ENCODE results near the gene SDC4.
A peak's percentile ranks its signal among the peaks of the same experiment; 100 is the strongest.

Gene SDC4

DNA sequence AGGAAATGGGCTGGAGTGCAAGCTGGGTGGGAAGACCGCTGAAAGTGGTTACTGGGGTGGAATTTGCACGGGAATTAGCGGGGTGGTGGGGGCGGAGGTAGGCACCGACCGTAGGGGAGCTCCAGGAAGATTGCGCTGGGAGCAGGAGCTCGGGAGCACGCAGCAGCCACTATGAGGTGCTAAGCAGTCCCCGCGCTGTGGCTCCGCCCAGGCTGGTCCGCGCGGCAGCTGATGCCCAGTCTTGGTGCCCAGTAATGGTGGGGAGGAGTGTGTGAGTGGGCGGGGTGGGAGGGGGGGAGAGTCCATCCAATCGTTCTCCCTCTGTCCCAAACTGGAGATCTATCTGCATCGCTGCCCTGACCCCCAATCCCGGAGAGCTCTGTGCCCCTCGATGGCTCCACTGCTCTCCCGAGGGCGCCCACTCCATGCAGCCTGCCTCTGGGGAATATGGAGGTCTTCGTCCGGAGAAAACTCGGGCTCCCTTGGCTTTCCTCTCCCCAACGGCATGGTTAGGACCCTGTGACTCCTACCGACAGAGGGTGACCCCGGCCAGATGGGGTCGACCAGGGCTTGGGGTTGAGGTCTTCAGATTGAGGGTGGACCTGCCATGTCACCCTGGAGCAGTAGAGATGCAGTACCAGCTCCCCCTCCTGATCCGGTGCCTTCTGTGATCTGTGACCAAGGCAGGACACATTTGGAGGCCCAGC, 24.6 kb upstream of the SDC4 start:
- no peaks in the 10 kb centered on the region for H3K27me3 ChIP-seq (replicated peaks in 2 of 5; ENCODE audit: control insufficient read depth in 4 of 5, insufficient read depth in 5 of 5, low read length in 4 of 5)
- H3K9me3 ChIP-seq (ENCODE audit: control extremely low read depth in 1 of 5, control insufficient read depth in 4 of 5, insufficient read depth in 2 of 5, low read depth in 1 of 5, low read length in 4 of 5): no peaks in the 10 kb centered on the region
- DNase-seq: no peak
- peaks cover 8 to 22% (median 17%) of the 10 kb centered on the region in 4 experiments for H3K4me1 ChIP-seq (ENCODE audit: control extremely low read depth in 1 of 4, control insufficient read depth in 4 of 4, insufficient read depth in 4 of 4, low read length in 3 of 4)
- peak overlapping the region in 6 of 7 experiments; percentile 53 to 88 (median 66) for H3K4me3 ChIP-seq (ENCODE audit: control insufficient read depth in 1 of 7, extremely low read depth in 1 of 7, insufficient read depth in 4 of 7, low read depth in 2 of 7, low read length in 6 of 7)
- H3K36me3 ChIP-seq (ENCODE audit: control insufficient read depth in 4 of 4, insufficient read depth in 4 of 4, low read length in 3 of 4): peaks cover 0 to 13% (median 4%) of the 10 kb centered on the region in 4 experiments
- ChIA-PET CTCF (interaction anchor here (0.7 to 22.7 kb wide), 18 partner anchors 10 to 98 kb away, joined by 4 to 353 read pairs (median 8); partner anchors contain the start of genes DBNDD2 and SYS1), POLR2A (interaction anchor here (0.6 to 2.2 kb wide), 3 partner anchors 10 to 64 kb away, joined by 4 to 12 read pairs (median 5); partner anchors contain the start of gene SYS1)
- H3K27ac ChIP-seq (ENCODE audit: insufficient read depth in 1 of 2, low read depth in 1 of 2, low read length in 2 of 2, poor library complexity in 1 of 2, severe bottlenecking in 2 of 2): no peak overlapping the region
- WGBS (ENCODE audit: insufficient coverage): 35% methylated on average over 21 of the region's 30 CpGs

DNA sequence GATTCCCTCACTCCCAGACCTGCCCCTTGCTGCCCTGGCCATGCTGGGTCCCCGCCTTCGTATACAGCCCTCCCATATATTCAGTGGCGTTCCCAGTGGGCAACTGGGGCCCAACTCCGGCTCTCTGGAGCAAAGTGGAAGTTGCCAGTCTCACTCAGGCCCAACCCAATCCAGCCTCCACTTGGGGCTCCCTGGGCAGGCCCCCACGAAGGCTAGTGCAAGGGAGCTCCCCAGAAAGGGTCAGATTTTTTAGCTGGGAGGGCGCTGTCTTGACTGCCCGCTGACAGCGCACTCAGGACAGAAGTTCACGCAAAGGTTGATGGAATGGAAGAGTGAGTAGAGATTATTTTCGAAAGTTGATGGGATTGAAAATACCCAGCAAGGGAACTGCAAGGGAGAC, 24.0 kb upstream of the SDC4 start:
- H3K27me3 ChIP-seq (replicated peaks in 2 of 5; ENCODE audit: control insufficient read depth in 4 of 5, insufficient read depth in 5 of 5, low read length in 4 of 5): no peaks in the 10 kb centered on the region
- ChIA-PET CTCF (interaction anchor here (0.8 to 22.7 kb wide), 14 partner anchors 10 to 329 kb away, joined by 3 to 353 read pairs (median 12); partner anchors contain the start of genes DBNDD2 and SYS1), POLR2A (interaction anchor here (0.6 to 2.2 kb wide), 4 partner anchors 9 to 64 kb away, joined by 3 to 12 read pairs (median 4); partner anchors contain the start of genes PIGT and SYS1)
- H3K4me1 ChIP-seq (ENCODE audit: control extremely low read depth in 1 of 4, control insufficient read depth in 4 of 4, insufficient read depth in 4 of 4, low read length in 3 of 4): peaks cover 10 to 27% (median 22%) of the 10 kb centered on the region in 4 experiments
- no peaks in the 10 kb centered on the region for H3K9me3 ChIP-seq (ENCODE audit: control extremely low read depth in 1 of 5, control insufficient read depth in 4 of 5, insufficient read depth in 2 of 5, low read depth in 1 of 5, low read length in 4 of 5)
- H3K36me3 ChIP-seq (ENCODE audit: control insufficient read depth in 4 of 4, insufficient read depth in 4 of 4, low read length in 3 of 4): peaks cover 0 to 18% (median 7%) of the 10 kb centered on the region in 4 experiments
- WGBS (ENCODE audit: insufficient coverage): 98% methylated on average over 9 of the region's 10 CpGs
- H3K4me3 ChIP-seq (ENCODE audit: control insufficient read depth in 1 of 7, extremely low read depth in 1 of 7, insufficient read depth in 4 of 7, low read depth in 2 of 7, low read length in 6 of 7): peak overlapping the region in 2 of 7 experiments; percentile 78 to 88
- no peak for DNase-seq
- no peak overlapping the region for H3K27ac ChIP-seq (ENCODE audit: insufficient read depth in 1 of 2, low read depth in 1 of 2, low read length in 2 of 2, poor library complexity in 1 of 2, severe bottlenecking in 2 of 2)

DNA sequence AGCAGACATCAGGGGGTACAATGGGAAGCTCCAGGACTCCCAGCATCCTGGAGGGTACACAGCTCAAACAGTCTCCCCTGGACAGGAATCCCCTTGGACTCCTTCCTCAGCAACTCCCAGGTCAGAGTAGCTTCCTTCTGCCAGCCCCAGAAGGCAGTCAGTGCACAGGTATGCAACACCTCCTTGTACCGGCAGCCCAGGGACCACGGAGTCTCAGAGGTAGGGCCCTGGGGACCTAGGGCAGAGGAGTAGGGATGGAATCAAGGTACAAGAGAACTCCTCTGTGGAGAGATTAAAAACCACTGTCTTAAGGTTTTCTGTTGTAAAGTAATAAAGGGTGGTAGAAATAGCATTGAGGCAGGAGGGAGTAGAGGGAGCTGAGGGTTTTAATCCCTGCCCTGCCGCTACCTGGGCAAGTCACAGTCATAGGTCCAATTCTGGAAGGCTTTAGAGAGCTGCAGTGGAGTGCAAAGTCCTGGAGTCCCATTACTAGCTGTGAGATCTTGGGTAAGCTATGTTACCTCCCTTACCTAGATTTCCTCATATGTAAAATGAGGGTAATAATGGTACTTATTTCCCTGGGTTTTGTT, 22.4 kb upstream of the SDC4 start:
- POLR2A ChIA-PET: no interaction called here
- H3K4me3 ChIP-seq (ENCODE audit: control insufficient read depth in 1 of 7, extremely low read depth in 1 of 7, insufficient read depth in 4 of 7, low read depth in 2 of 7, low read length in 6 of 7): no peak overlapping the region
- WGBS (ENCODE audit: insufficient coverage): 100% methylated on average over 3 of the region's 3 CpGs

DNA sequence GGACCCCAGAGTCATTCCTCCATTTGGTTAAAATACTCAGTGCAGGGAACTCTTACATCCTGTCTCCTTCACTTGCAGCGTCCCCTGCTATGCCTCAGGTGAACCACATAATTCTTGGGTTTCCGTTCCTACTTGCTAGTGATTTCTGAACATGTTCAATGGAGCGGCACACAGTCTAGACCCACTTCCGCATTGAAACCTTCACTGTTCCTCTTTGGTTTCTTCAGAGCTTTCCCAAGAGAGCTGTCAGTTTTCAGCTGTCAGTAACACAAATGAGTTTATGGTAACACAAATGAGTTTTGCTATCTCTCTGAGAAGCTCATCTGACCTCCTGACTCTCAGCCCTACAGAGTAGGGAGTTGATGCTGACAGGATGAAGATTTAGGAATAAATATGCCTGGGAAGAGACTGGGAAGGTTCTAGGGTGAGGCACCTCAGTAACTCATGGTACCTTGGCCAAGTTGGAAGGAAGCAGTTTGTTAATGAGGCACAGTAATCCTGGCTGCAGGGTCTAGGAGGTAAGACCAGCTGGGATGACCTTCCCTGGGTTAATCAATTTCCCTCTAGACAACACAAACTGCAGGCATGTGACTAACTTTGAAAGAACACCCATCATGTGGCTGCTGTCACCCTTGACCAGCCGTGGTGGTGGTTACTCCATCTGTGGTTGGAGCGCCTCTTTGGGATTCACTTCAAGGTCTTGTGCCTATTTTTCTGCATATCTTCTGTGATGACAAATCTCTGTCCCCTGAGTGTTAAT, 20.2 kb upstream of the SDC4 start:
- Histone ChIP-seq H3K4me3 (ENCODE audit: control insufficient read depth in 1 of 7, extremely low read depth in 1 of 7, insufficient read depth in 4 of 7, low read depth in 2 of 7, low read length in 6 of 7) (no peak overlapping the region), H3K36me3 (ENCODE audit: control insufficient read depth in 4 of 4, insufficient read depth in 4 of 4, low read length in 3 of 4) (peaks cover 4 to 44% (median 24%) of the 10 kb centered on the region in 4 experiments), H3K9me3 (ENCODE audit: control extremely low read depth in 1 of 5, control insufficient read depth in 4 of 5, insufficient read depth in 2 of 5, low read depth in 1 of 5, low read length in 4 of 5) (no peaks in the 10 kb centered on the region), H3K27me3 (replicated peaks in 2 of 5; ENCODE audit: control insufficient read depth in 4 of 5, insufficient read depth in 5 of 5, low read length in 4 of 5) (no peaks in the 10 kb centered on the region), H3K27ac (ENCODE audit: insufficient read depth in 1 of 2, low read depth in 1 of 2, low read length in 2 of 2, poor library complexity in 1 of 2, severe bottlenecking in 2 of 2) (peak overlapping the region in 1 of 2 experiments; percentile 23), H3K4me1 (ENCODE audit: control extremely low read depth in 1 of 4, control insufficient read depth in 4 of 4, insufficient read depth in 4 of 4, low read length in 3 of 4) (peaks cover 16 to 34% (median 25%) of the 10 kb centered on the region in 4 experiments)
- POLR2A ChIA-PET: no interaction called here
- DNase-seq: peak in 2 of 3 donors; percentile 46 to 67
- CTCF ChIA-PET: interaction anchor here (0.7 to 22.7 kb wide), 17 partner anchors 6 to 91 kb away, joined by 3 to 353 read pairs (median 3); partner anchors contain the start of gene SYS1
- WGBS (ENCODE audit: insufficient coverage): 44% methylated on average over 6 of the region's 6 CpGs

More for the DNA sequence above, 22.4 kb upstream of the SDC4 start:
- CTCF ChIA-PET: interaction anchor here (0.6 to 22.7 kb wide), 11 partner anchors 8 to 94 kb away, joined by 3 to 353 read pairs (median 6); partner anchors contain the start of gene SYS1
- no peaks in the 10 kb centered on the region for H3K9me3 ChIP-seq (ENCODE audit: control extremely low read depth in 1 of 5, control insufficient read depth in 4 of 5, insufficient read depth in 2 of 5, low read depth in 1 of 5, low read length in 4 of 5)
- no peaks in the 10 kb centered on the region for H3K27me3 ChIP-seq (replicated peaks in 2 of 5; ENCODE audit: control insufficient read depth in 4 of 5, insufficient read depth in 5 of 5, low read length in 4 of 5)
- peaks cover 3 to 34% (median 19%) of the 10 kb centered on the region in 4 experiments for H3K36me3 ChIP-seq (ENCODE audit: control insufficient read depth in 4 of 4, insufficient read depth in 4 of 4, low read length in 3 of 4)
- no peak for DNase-seq
- no peak overlapping the region for H3K27ac ChIP-seq (ENCODE audit: insufficient read depth in 1 of 2, low read depth in 1 of 2, low read length in 2 of 2, poor library complexity in 1 of 2, severe bottlenecking in 2 of 2)
- peaks cover 10 to 27% (median 22%) of the 10 kb centered on the region in 4 experiments for H3K4me1 ChIP-seq (ENCODE audit: control extremely low read depth in 1 of 4, control insufficient read depth in 4 of 4, insufficient read depth in 4 of 4, low read length in 3 of 4)

DNA sequence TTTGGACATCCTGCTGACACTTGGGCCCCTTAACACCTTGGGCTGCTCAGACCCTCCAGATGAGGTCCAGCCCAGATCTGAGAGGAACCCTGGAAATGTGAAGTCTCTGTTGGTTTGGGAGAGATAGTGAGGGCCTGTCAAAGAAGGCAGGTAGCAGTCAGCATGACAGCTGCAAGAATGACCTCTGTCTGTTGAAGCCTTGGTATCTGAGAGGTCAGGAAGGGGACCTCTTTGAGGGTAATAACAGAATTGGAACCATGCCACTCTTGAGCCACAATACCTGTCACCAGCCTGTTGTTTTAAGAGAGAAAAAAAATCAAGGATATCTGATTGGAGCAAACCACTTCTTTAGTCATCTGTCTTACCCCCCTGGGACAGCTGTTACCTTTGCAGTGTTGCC, 18.9 kb upstream of the SDC4 start:
- Histone ChIP-seq H3K27ac (ENCODE audit: insufficient read depth in 1 of 2, low read depth in 1 of 2, low read length in 2 of 2, poor library complexity in 1 of 2, severe bottlenecking in 2 of 2) (no peak overlapping the region), H3K9me3 (ENCODE audit: control extremely low read depth in 1 of 5, control insufficient read depth in 4 of 5, insufficient read depth in 2 of 5, low read depth in 1 of 5, low read length in 4 of 5) (no peaks in the 10 kb centered on the region), H3K4me1 (ENCODE audit: control extremely low read depth in 1 of 4, control insufficient read depth in 4 of 4, insufficient read depth in 4 of 4, low read length in 3 of 4) (peaks cover 16 to 28% (median 25%) of the 10 kb centered on the region in 4 experiments), H3K36me3 (ENCODE audit: control insufficient read depth in 4 of 4, insufficient read depth in 4 of 4, low read length in 3 of 4) (peaks cover 4 to 44% (median 24%) of the 10 kb centered on the region in 4 experiments), H3K4me3 (ENCODE audit: control insufficient read depth in 1 of 7, extremely low read depth in 1 of 7, insufficient read depth in 4 of 7, low read depth in 2 of 7, low read length in 6 of 7) (no peak overlapping the region), H3K27me3 (replicated peaks in 2 of 5; ENCODE audit: control insufficient read depth in 4 of 5, insufficient read depth in 5 of 5, low read length in 4 of 5) (no peaks in the 10 kb centered on the region)
- DNase-seq: no peak
- POLR2A ChIA-PET: no interaction called here
- CTCF ChIA-PET: interaction anchor here (0.7 to 22.7 kb wide), 10 partner anchors 10 to 101 kb away, joined by 3 to 353 read pairs (median 4); partner anchors contain the start of gene DBNDD2

DNA sequence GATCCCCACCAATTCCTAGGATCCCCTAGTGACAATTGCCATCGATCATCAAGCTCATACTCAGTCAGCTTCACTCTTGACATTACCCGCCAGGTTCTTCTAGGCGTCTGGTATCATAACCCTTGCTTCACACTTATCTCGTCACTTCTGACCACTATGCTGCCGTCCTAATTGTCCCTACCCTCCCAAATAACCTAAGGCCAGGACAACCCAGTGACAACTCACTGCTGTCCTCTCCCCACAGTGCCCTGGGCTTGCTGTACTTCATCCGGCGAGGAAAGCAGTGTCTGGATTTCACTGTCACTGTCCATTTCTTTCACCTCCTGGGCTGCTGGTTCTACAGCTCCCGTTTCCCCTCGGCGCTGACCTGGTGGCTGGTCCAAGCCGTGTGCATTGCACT, 18.4 kb upstream of the SDC4 start:
- 85% methylated on average over 11 of the region's 11 CpGs for WGBS (ENCODE audit: insufficient coverage)
- Histone ChIP-seq H3K4me3 (ENCODE audit: control insufficient read depth in 1 of 7, extremely low read depth in 1 of 7, insufficient read depth in 4 of 7, low read depth in 2 of 7, low read length in 6 of 7) (no peak overlapping the region), H3K4me1 (ENCODE audit: control extremely low read depth in 1 of 4, control insufficient read depth in 4 of 4, insufficient read depth in 4 of 4, low read length in 3 of 4) (peaks cover 21 to 33% (median 30%) of the 10 kb centered on the region in 4 experiments), H3K27ac (ENCODE audit: insufficient read depth in 1 of 2, low read depth in 1 of 2, low read length in 2 of 2, poor library complexity in 1 of 2, severe bottlenecking in 2 of 2) (no peak overlapping the region), H3K9me3 (ENCODE audit: control extremely low read depth in 1 of 5, control insufficient read depth in 4 of 5, insufficient read depth in 2 of 5, low read depth in 1 of 5, low read length in 4 of 5) (no peaks in the 10 kb centered on the region), H3K36me3 (ENCODE audit: control insufficient read depth in 4 of 4, insufficient read depth in 4 of 4, low read length in 3 of 4) (peaks cover 4 to 42% (median 24%) of the 10 kb centered on the region in 4 experiments), H3K27me3 (replicated peaks in 2 of 5; ENCODE audit: control insufficient read depth in 4 of 5, insufficient read depth in 5 of 5, low read length in 4 of 5) (no peaks in the 10 kb centered on the region)
- ChIA-PET CTCF (interaction anchor here (0.7 to 22.7 kb wide), 8 partner anchors 6 to 102 kb away, joined by 3 to 353 read pairs (median 6); partner anchors contain the start of gene DBNDD2), POLR2A (interaction anchor here (1.3 kb wide), 1 partner anchor 21 kb away, joined by 3 read pairs; no protein-coding TSS in a partner anchor)
- DNase-seq: no peak
